Measurements from ENCODE around the gene ECM2. TPM values are rescaled to one million over a fixed set of nuclear protein-coding genes. Genes with fewer than 3 reads are reported as not detected.

The ECM2 gene
- total RNA-seq, 1 experiment from 2014 or later, result not detected

GRCh38 chr9:92483627-92484545, 51.9 kb downstream of the ECM2 start:
- in situ Hi-C loops (cut with HindIII; ENCODE audit: low pct_unique_long_range_greater_than_20kb, low sequenced_read_pairs), result no loop called here
- DNase-seq (ENCODE audit: low read depth, low spot score), result no peak

- DNase-seq (ENCODE audit: low read depth, low spot score), result no peak
- in situ Hi-C loops (cut with HindIII; ENCODE audit: low pct_unique_long_range_greater_than_20kb, low sequenced_read_pairs), result no loop called here
Measured at GRCh38 chr9:92482805-92483204, 53.0 kb downstream of the ECM2 start.

GRCh38 chr9:92482329-92482728, 53.5 kb downstream of the ECM2 start, which contains the start of gene ASPN:
ASPN (minus strand) TSS chr9:92482506.
- in situ Hi-C loops (cut with HindIII; ENCODE audit: low pct_unique_long_range_greater_than_20kb, low sequenced_read_pairs), result no loop called here
- DNase-seq (ENCODE audit: low read depth, low spot score), result no peak

- in situ Hi-C loops (cut with HindIII; ENCODE audit: low pct_unique_long_range_greater_than_20kb, low sequenced_read_pairs), result no loop called here
- no peak for DNase-seq (ENCODE audit: low read depth, low spot score)
Measured at GRCh38 chr9:92480986-92481633, 54.7 kb downstream of the ECM2 start.

- in situ Hi-C loops (cut with HindIII; ENCODE audit: low pct_unique_long_range_greater_than_20kb, low sequenced_read_pairs), result no loop called here
- no peak for DNase-seq (ENCODE audit: low read depth, low spot score)
Measured at GRCh38 chr9:92480291-92480771, 55.5 kb downstream of the ECM2 start.

GRCh38 chr9:92479346-92479745, 56.4 kb downstream of the ECM2 start:
- no peak for DNase-seq (ENCODE audit: low read depth, low spot score)
- in situ Hi-C loops (cut with HindIII; ENCODE audit: low pct_unique_long_range_greater_than_20kb, low sequenced_read_pairs), result no loop called here

GRCh38 chr9:92478783-92479182, 57.0 kb downstream of the ECM2 start:
- in situ Hi-C loops (cut with HindIII; ENCODE audit: low pct_unique_long_range_greater_than_20kb, low sequenced_read_pairs), result no loop called here
- no peak for DNase-seq (ENCODE audit: low read depth, low spot score)

GRCh38 chr9:92476962-92477361, 58.8 kb downstream of the ECM2 start:
- in situ Hi-C loops (cut with HindIII; ENCODE audit: low pct_unique_long_range_greater_than_20kb, low sequenced_read_pairs), result no loop called here

GRCh38 chr9:92474587-92474986, 61.2 kb downstream of the ECM2 start:
- in situ Hi-C loops (cut with HindIII; ENCODE audit: low pct_unique_long_range_greater_than_20kb, low sequenced_read_pairs), result no loop called here
- DNase-seq (ENCODE audit: low read depth, low spot score), result no peak

More at GRCh38 chr9:92476962-92477361, 58.8 kb downstream of the ECM2 start:
- DNase-seq (ENCODE audit: low read depth, low spot score), result no peak

- in situ Hi-C loops (cut with HindIII; ENCODE audit: low pct_unique_long_range_greater_than_20kb, low sequenced_read_pairs), result no loop called here
- DNase-seq (ENCODE audit: low read depth, low spot score), result peak; percentile 29
Measured at GRCh38 chr9:92468206-92468605, 67.6 kb downstream of the ECM2 start.

GRCh38 chr9:92467511-92467910, 68.3 kb downstream of the ECM2 start:
- no peak for DNase-seq (ENCODE audit: low read depth, low spot score)
- in situ Hi-C loops (cut with HindIII; ENCODE audit: low pct_unique_long_range_greater_than_20kb, low sequenced_read_pairs), result no loop called here

- in situ Hi-C loops (cut with HindIII; ENCODE audit: low pct_unique_long_range_greater_than_20kb, low sequenced_read_pairs), result no loop called here
Measured at GRCh38 chr9:92467041-92467440, 68.7 kb downstream of the ECM2 start.

GRCh38 chr9:92463984-92464383, 71.8 kb downstream of the ECM2 start:
- DNase-seq (ENCODE audit: low read depth, low spot score), result peak; percentile 11
- in situ Hi-C loops (cut with HindIII; ENCODE audit: low pct_unique_long_range_greater_than_20kb, low sequenced_read_pairs), result no loop called here

More at GRCh38 chr9:92467041-92467440, 68.7 kb downstream of the ECM2 start:
- no peak for DNase-seq (ENCODE audit: low read depth, low spot score)

GRCh38 chr9:92463387-92463786, 72.4 kb downstream of the ECM2 start:
- no peak for DNase-seq (ENCODE audit: low read depth, low spot score)
- in situ Hi-C loops (cut with HindIII; ENCODE audit: low pct_unique_long_range_greater_than_20kb, low sequenced_read_pairs), result no loop called here

GRCh38 chr9:92457576-92457975, 78.2 kb downstream of the ECM2 start:
- DNase-seq (ENCODE audit: low read depth, low spot score), result no peak
- in situ Hi-C loops (cut with HindIII; ENCODE audit: low pct_unique_long_range_greater_than_20kb, low sequenced_read_pairs), result no loop called here

GRCh38 chr9:92455217-92455616, 80.6 kb downstream of the ECM2 start:
- in situ Hi-C loops (cut with HindIII; ENCODE audit: low pct_unique_long_range_greater_than_20kb, low sequenced_read_pairs), result no loop called here
- peak; percentile 32 for DNase-seq (ENCODE audit: low read depth, low spot score)

- no peak for DNase-seq (ENCODE audit: low read depth, low spot score)
- in situ Hi-C loops (cut with HindIII; ENCODE audit: low pct_unique_long_range_greater_than_20kb, low sequenced_read_pairs), result no loop called here
Measured at GRCh38 chr9:92446536-92446935, 89.3 kb downstream of the ECM2 start.

Measured in SK-MEL-5 (cell line).